ENCODE measurements around the gene KCNMA1. TPM values are rescaled to one million over a fixed set of nuclear protein-coding genes. Genes with fewer than 3 reads are reported as not detected.

Gene KCNMA1
- total and polyA plus RNA-seq, 10 donors: 9.3 to 114 (median 51.5) TPM

GRCh38 chr10:77490534-77491314 lies 146.9 kb downstream of the KCNMA1 start:
- Histone ChIP-seq H3K27me3 (replicated peaks in 1 of 7) (peaks cover 0 to 3% (median 0%) of the 10 kb centered on the region in 7 donors), H3K27ac (no peak overlapping the region), H3K4me3 (no peak overlapping the region), H3K9me3 (no peaks in the 10 kb centered on the region), H3K4me1 (no peaks in the 10 kb centered on the region), H3K36me3 (no peaks in the 10 kb centered on the region)
- TF ChIP-seq POLR2AphosphoS5 (IDR thresholded peaks at IDR 0.05): no peak
- TF ChIP-seq POLR2A (IDR thresholded peaks at IDR 0.05): no peak
- no peak for TF ChIP-seq CTCF (IDR thresholded peaks at IDR 0.05 in 8 of 11, conservative IDR thresholded peaks at IDR 0.05 in 3 of 11)
- intact Hi-C loops (cut with DNase I; ENCODE audit: low total_unique reads): no loop called here
- no peak for DNase-seq
- 85 to 90% (median 87%) methylated on average over 6 of the region's 6 CpGs for WGBS, 5 donors

- H3K36me3 ChIP-seq: no peaks in the 10 kb centered on the region
- intact Hi-C loops (cut with DNase I; ENCODE audit: low total_unique reads): no loop called here
- H3K9me3 ChIP-seq: no peaks in the 10 kb centered on the region
- 45 to 81% (median 76%) methylated on average over 3 of the region's 3 CpGs for WGBS, 5 donors
- no peaks in the 10 kb centered on the region for H3K27me3 ChIP-seq (replicated peaks in 1 of 7)
- TF ChIP-seq CTCF (IDR thresholded peaks at IDR 0.05 in 8 of 11, conservative IDR thresholded peaks at IDR 0.05 in 3 of 11) (no peak), POLR2A (IDR thresholded peaks at IDR 0.05) (no peak), POLR2AphosphoS5 (IDR thresholded peaks at IDR 0.05) (no peak)
- H3K27ac ChIP-seq: no peak overlapping the region
- H3K4me3 ChIP-seq: no peak overlapping the region
- H3K4me1 ChIP-seq: no peaks in the 10 kb centered on the region
- no peak for DNase-seq
Observed at GRCh38 chr10:77486517-77486916, 151.1 kb downstream of the KCNMA1 start.

- WGBS, 5 donors: 71 to 90% (median 86%) methylated on average over 2 of the region's 2 CpGs
- no peak for DNase-seq
- intact Hi-C loops (cut with DNase I; ENCODE audit: low total_unique reads): no loop called here
- Histone ChIP-seq H3K9me3 (no peaks in the 10 kb centered on the region), H3K36me3 (no peaks in the 10 kb centered on the region), H3K27ac (no peak overlapping the region), H3K4me3 (no peak overlapping the region), H3K27me3 (replicated peaks in 1 of 7) (no peaks in the 10 kb centered on the region), H3K4me1 (no peaks in the 10 kb centered on the region)
- no peak for TF ChIP-seq CTCF (IDR thresholded peaks at IDR 0.05 in 8 of 11, conservative IDR thresholded peaks at IDR 0.05 in 3 of 11)
Observed at GRCh38 chr10:77485847-77486246, 151.8 kb downstream of the KCNMA1 start.

GRCh38 chr10:77482072-77482471 lies 155.5 kb downstream of the KCNMA1 start:
- Histone ChIP-seq H3K4me3 (no peak overlapping the region), H3K27ac (no peak overlapping the region), H3K9me3 (no peaks in the 10 kb centered on the region), H3K27me3 (replicated peaks in 1 of 7) (no peaks in the 10 kb centered on the region), H3K36me3 (no peaks in the 10 kb centered on the region), H3K4me1 (no peaks in the 10 kb centered on the region)
- no peak for DNase-seq
- no peak for TF ChIP-seq POLR2A (IDR thresholded peaks at IDR 0.05)
- no peak for TF ChIP-seq CTCF (IDR thresholded peaks at IDR 0.05 in 8 of 11, conservative IDR thresholded peaks at IDR 0.05 in 3 of 11)
- TF ChIP-seq POLR2AphosphoS5 (IDR thresholded peaks at IDR 0.05): no peak
- intact Hi-C loops (cut with DNase I; ENCODE audit: low total_unique reads): no loop called here
- 63 to 75% (median 66%) methylated on average over 2 of the region's 2 CpGs for WGBS, 5 donors
